ENCODE results near the gene ATP5ME.
A peak's percentile ranks its signal among the peaks of the same experiment; 100 is the strongest.

The ATP5ME gene

DNA sequence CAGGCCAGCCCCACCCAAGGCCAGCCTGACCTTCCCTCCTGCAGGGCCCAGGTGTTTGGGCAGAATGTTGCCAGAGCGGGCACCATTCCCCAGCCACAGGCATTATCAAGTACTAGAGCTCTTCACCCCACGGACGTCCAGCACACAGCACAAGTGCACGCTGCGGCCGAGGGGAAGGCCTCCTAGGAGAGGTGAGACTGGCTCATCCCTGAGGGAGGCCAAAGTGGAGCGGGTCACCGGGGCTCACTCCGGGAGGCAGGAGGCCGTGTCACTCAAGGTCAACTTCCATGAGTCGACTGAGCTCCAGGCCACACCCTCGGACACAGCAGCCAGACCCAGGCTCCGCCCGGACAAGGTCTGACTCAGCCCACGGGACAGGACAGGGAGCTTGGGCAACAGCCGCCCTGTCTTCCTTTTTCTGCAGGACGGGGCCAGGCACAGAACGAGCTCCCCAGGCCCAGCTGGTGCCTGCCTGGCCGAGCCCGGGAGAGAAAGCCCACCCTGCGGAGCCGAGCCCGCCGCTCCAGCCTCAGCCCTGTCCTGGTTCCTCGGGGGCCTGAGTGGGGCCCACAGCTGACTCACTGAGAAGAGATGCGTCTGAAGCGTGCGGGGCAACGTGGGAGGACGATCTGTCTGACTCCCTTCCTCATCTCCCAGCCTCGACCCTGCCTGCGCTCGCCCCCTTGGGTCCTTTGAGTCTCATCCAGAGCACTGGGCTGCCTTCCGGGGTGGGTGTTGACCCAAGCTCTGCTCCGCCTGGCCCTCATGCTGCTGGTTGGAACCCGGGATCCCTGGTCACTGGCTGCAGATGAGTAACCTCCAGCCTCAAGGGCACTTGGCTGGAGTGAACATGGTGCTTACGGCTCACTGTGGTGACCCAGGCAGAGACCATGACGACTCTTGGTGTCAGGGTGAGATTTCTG lies 13.2 kb upstream of the ATP5ME start:
- peak; percentile 89 to 95 for DNase-seq (ENCODE audit: low read depth in 2 of 2)
- peak overlapping the region in 1 of 2 donors; percentile 38 for H3K4me3 ChIP-seq (replicated peaks in 1 of 2; ENCODE audit: low read depth in 2 of 2, low read length in 2 of 2)
- TF ChIP-seq, protein P1, sequence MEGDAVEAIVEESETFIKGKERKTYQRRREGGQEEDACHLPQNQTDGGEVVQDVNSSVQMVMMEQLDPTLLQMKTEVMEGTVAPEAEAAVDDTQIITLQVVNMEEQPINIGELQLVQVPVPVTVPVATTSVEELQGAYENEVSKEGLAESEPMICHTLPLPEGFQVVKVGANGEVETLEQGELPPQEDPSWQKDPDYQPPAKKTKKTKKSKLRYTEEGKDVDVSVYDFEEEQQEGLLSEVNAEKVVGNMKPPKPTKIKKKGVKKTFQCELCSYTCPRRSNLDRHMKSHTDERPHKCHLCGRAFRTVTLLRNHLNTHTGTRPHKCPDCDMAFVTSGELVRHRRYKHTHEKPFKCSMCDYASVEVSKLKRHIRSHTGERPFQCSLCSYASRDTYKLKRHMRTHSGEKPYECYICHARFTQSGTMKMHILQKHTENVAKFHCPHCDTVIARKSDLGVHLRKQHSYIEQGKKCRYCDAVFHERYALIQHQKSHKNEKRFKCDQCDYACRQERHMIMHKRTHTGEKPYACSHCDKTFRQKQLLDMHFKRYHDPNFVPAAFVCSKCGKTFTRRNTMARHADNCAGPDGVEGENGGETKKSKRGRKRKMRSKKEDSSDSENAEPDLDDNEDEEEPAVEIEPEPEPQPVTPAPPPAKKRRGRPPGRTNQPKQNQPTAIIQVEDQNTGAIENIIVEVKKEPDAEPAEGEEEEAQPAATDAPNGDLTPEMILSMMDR (IDR thresholded peaks at IDR 0.05; ENCODE audit: low read depth, low read length) = no peak

DNA sequence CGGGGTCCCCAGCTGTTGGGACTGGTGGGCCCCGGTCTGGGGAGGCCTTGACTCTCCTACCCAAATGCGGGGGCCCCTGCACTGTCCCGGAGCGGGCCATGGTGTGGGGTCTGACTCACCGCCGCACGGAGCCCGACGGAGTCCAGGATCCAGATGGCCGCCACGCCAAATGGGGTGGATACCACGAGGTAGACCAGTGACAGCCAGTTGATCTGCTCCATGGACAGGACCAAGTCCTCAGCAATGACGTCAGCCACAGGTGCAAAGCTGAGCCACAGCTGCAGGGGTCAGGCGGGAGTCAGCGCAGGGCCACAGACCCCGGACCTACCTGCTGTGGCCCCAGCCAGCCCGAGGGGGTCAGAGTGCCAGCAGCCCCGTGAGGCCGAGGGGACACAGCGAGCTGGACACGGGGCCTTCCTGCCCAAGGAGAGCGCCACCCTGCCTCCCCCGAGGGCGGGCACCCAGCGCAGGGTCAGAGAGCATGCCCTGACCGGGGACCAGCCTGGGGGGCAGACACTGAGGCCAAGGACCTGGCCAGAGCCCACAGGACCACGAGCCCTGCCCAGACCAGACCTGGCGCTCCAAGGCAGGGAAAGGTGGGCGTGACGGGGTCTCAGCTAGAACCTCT lies 12.5 kb upstream of the ATP5ME start:
- TF ChIP-seq, protein P1 (IDR thresholded peaks at IDR 0.05; ENCODE audit: low read depth, low read length) = no peak
- H3K4me3 ChIP-seq (replicated peaks in 1 of 2; ENCODE audit: low read depth in 2 of 2, low read length in 2 of 2) = no peak overlapping the region
- no peak for DNase-seq (ENCODE audit: low read depth in 2 of 2)

- H3K4me3 ChIP-seq (replicated peaks in 1 of 2; ENCODE audit: low read depth in 2 of 2, low read length in 2 of 2) = no peak overlapping the region
- TF ChIP-seq, protein P1 (IDR thresholded peaks at IDR 0.05; ENCODE audit: low read depth, low read length) = no peak
- no peak for DNase-seq (ENCODE audit: low read depth in 2 of 2)
Measured at GRCh38 chr4:685679-686412, 11.8 kb upstream of the ATP5ME start.

GRCh38 chr4:684623-685327 lies 10.7 kb upstream of the ATP5ME start:
- no peak overlapping the region for H3K4me3 ChIP-seq (replicated peaks in 1 of 2; ENCODE audit: low read depth in 2 of 2, low read length in 2 of 2)
- TF ChIP-seq, protein P1 (IDR thresholded peaks at IDR 0.05; ENCODE audit: low read depth, low read length) = no peak
- DNase-seq (ENCODE audit: low read depth in 2 of 2) = no peak

- TF ChIP-seq, protein P1 (IDR thresholded peaks at IDR 0.05; ENCODE audit: low read depth, low read length) = peak; percentile 85
- no peak overlapping the region for H3K4me3 ChIP-seq (replicated peaks in 1 of 2; ENCODE audit: low read depth in 2 of 2, low read length in 2 of 2)
Measured at GRCh38 chr4:683982-684622, 10.0 kb upstream of the ATP5ME start.

More at GRCh38 chr4:683982-684622, 10.0 kb upstream of the ATP5ME start:
- DNase-seq (ENCODE audit: low read depth in 2 of 2) = peak; percentile 70 to 81

Measured in cardiac fibroblast (primary cell).